ENCODE measurements around the gene ARMC5. TPM values are rescaled to one million over a fixed set of nuclear protein-coding genes. Genes with fewer than 3 reads are reported as not detected.

ARMC5 gene
- total and polyA plus RNA-seq, 12 donors: 3.8 to 11.9 (median 6.6) TPM

GRCh38 chr16:31513126-31513525, 53.8 kb downstream of the ARMC5 start:
- ATAC-seq (no peak), DNase-seq (no peak)
- WGBS, 2 donors: 71 to 79% methylated on average over 6 of the region's 6 CpGs
- Histone ChIP-seq H3K4me1 (peaks cover 3 to 15% (median 11%) of the 10 kb centered on the region in 9 donors), H3K36me3 (no peaks in the 10 kb centered on the region), H3K4me3 (no peak overlapping the region), H3K27me3 (peaks cover 0 to 5% (median 0%) of the 10 kb centered on the region in 7 donors), H3K9me3 (no peaks in the 10 kb centered on the region), H3K27ac (no peak overlapping the region)
- intact Hi-C loops (cut with DNase I): no loop called here
- no peak for TF ChIP-seq CTCF (IDR thresholded peaks at IDR 0.05)

GRCh38 chr16:31513884-31514283, 54.6 kb downstream of the ARMC5 start:
- Histone ChIP-seq H3K27me3 (peaks cover 0 to 10% (median 0%) of the 10 kb centered on the region in 7 donors), H3K4me1 (peaks cover 3 to 13% (median 9%) of the 10 kb centered on the region in 9 donors), H3K9me3 (no peaks in the 10 kb centered on the region), H3K4me3 (no peak overlapping the region), H3K27ac (no peak overlapping the region), H3K36me3 (no peaks in the 10 kb centered on the region)
- intact Hi-C loops (cut with DNase I): no loop called here
- ATAC-seq (no peak), DNase-seq (no peak)
- TF ChIP-seq CTCF (IDR thresholded peaks at IDR 0.05): no peak

Other genes with a start within 250 kb of the ARMC5 start
- gene TRIM72, start 245.4 kb upstream of the ARMC5 start, total RNA-seq: 1 to 10 TPM in 6 of 10 donors, under 1 TPM in 4; 0.61 to 4.8 (median 1.2) TPM
- 1 to 10 TPM in 1 of 2 donors, under 1 TPM in 1; 0.51 to 1.2 TPM for gene TRIM72, start 245.4 kb upstream of the ARMC5 start, polyA plus RNA-seq
- not detected for gene PYDC1, start 242.4 kb upstream of the ARMC5 start, total RNA-seq
- not detected for gene PYDC1, start 242.4 kb upstream of the ARMC5 start, polyA plus RNA-seq
- gene ITGAM, start 199.5 kb upstream of the ARMC5 start, total RNA-seq: 10 to 100 TPM in 2 of 10 donors, 1 to 10 TPM in 8; 1.2 to 24.1 (median 3.2) TPM
- gene ITGAM, start 199.5 kb upstream of the ARMC5 start, polyA plus RNA-seq: 1 to 10 TPM; 1.8 to 3.4 TPM
- gene ITGAX, start 104.3 kb upstream of the ARMC5 start, total RNA-seq: 10 to 100 TPM in 1 of 10 donors, 1 to 10 TPM in 7, under 1 TPM in 2; 0.79 to 18.5 (median 2.2) TPM
- 1 to 10 TPM; 1.3 to 1.6 TPM for gene ITGAX, start 104.3 kb upstream of the ARMC5 start, polyA plus RNA-seq
- under 1 TPM in 1 of 10 donors, not detected in 9; 0.39 TPM for gene ITGAD, start 66.2 kb upstream of the ARMC5 start, total RNA-seq
- gene ITGAD, start 66.2 kb upstream of the ARMC5 start, polyA plus RNA-seq: under 1 TPM in 1 of 2 donors, not detected in 1; 0.01 TPM
- gene COX6A2, start 31.1 kb upstream of the ARMC5 start, total RNA-seq: 1,000 to 10,000 TPM in 8 of 10 donors, 100 to 1,000 TPM in 2; 615 to 1,697 (median 1,335) TPM
- 1,000 to 10,000 TPM; 1,540 to 9,450 TPM for gene COX6A2, start 31.1 kb upstream of the ARMC5 start, polyA plus RNA-seq
- gene ZNF843, start 16.7 kb upstream of the ARMC5 start, total RNA-seq: 1 to 10 TPM; 1.9 to 5.4 (median 2.7) TPM
- 1 to 10 TPM in 1 of 2 donors, under 1 TPM in 1; 0.22 to 1.5 TPM for gene ZNF843, start 16.7 kb upstream of the ARMC5 start, polyA plus RNA-seq
- 10 to 100 TPM; 11.3 to 43.0 (median 16.7) TPM for gene TGFB1I1, start 12.7 kb downstream of the ARMC5 start, total RNA-seq
- 10 to 100 TPM; 20.8 to 37.3 TPM for gene TGFB1I1, start 12.7 kb downstream of the ARMC5 start, polyA plus RNA-seq
- gene SLC5A2, start 23.6 kb downstream of the ARMC5 start, total RNA-seq: not detected
- gene SLC5A2, start 23.6 kb downstream of the ARMC5 start, polyA plus RNA-seq: 1 to 10 TPM in 1 of 2 donors, under 1 TPM in 1; 0.77 to 1.9 TPM
- gene RUSF1, start 48.9 kb downstream of the ARMC5 start, total RNA-seq: 10 to 100 TPM; 21.9 to 28.0 (median 24.4) TPM
- 10 to 100 TPM; 31.9 to 44.4 TPM for gene RUSF1, start 48.9 kb downstream of the ARMC5 start, polyA plus RNA-seq
- gene AHSP, start 68.4 kb downstream of the ARMC5 start, total RNA-seq: not detected
- not detected for gene AHSP, start 68.4 kb downstream of the ARMC5 start, polyA plus RNA-seq